MM.1S (cell line): ENCODE results near the gene H19.

Experiments
- EZH2 ChIP-seq: fragments of 300-600 bp; sonication (generic); optimal IDR thresholded peaks from 2 replicates; pipeline ENCODE3; 2017; ENCODE audit warnings: low read depth, mild to moderate bottlenecking, antibody characterized with exemption, low read length, mixed read lengths
- EZH2phosphoT487 ChIP-seq: fragments of 300-600 bp; sonication (generic); IDR thresholded peaks from 2 replicates; pipeline ENCODE4 v1.6.1; 2018; ENCODE audit warnings: antibody characterized with exemption, low read length
- TF ChIP-seq, protein P1 (sequence below): fragments of 300-600 bp; sonication (generic); IDR thresholded peaks from 2 replicates; pipeline ENCODE4 v1.5.1; 2016; ENCODE audit warnings: antibody characterized with exemption, low read length, mixed read lengths

DNA sequence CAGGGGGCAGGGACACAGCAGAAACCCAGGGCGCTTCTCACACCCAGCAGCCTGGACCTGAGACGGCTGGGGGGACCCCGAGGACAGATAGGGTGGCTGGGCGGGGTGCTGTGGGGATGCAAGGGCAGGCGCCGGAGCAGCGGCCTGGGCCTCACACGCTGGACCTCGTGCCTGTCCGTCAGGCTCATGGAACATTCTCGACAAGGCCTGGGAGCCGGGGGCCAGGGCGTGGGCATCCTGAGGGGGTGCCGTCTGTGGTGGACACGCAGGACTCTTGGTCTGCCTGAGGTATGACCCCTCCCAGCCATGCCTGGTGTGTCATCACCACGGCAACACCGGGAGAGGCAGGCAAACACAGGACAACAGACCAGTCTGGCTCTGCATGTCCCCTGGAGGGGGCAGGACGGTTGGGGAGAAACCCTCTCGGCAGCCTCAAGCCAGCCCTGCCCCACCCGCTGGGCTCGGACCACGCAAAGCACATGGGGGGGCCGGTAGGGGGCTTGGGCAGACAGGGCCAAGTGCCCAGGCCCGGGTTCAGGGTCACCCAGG is 29.1 kb downstream of the H19 start:
- TF ChIP-seq EZH2phosphoT487 (no peak), EZH2 (no peak)
- TF ChIP-seq, protein P1, sequence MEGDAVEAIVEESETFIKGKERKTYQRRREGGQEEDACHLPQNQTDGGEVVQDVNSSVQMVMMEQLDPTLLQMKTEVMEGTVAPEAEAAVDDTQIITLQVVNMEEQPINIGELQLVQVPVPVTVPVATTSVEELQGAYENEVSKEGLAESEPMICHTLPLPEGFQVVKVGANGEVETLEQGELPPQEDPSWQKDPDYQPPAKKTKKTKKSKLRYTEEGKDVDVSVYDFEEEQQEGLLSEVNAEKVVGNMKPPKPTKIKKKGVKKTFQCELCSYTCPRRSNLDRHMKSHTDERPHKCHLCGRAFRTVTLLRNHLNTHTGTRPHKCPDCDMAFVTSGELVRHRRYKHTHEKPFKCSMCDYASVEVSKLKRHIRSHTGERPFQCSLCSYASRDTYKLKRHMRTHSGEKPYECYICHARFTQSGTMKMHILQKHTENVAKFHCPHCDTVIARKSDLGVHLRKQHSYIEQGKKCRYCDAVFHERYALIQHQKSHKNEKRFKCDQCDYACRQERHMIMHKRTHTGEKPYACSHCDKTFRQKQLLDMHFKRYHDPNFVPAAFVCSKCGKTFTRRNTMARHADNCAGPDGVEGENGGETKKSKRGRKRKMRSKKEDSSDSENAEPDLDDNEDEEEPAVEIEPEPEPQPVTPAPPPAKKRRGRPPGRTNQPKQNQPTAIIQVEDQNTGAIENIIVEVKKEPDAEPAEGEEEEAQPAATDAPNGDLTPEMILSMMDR: no peak
